ENCODE data around the gene SLC4A4. TPM values are rescaled to one million over a fixed set of nuclear protein-coding genes. Genes with fewer than 3 reads are reported as not detected.
"Not testable (repeated sequence)": the region's sequence is repeated elsewhere in the genome, so short reads cannot be mapped to it uniquely, and the experiment has no call there.

The SLC4A4 gene
- total and polyA plus RNA-seq, 2 donors (not counting 1 experiment from before 2014, with no cell fraction given) = 12.2 to 33.4 TPM

DNA sequence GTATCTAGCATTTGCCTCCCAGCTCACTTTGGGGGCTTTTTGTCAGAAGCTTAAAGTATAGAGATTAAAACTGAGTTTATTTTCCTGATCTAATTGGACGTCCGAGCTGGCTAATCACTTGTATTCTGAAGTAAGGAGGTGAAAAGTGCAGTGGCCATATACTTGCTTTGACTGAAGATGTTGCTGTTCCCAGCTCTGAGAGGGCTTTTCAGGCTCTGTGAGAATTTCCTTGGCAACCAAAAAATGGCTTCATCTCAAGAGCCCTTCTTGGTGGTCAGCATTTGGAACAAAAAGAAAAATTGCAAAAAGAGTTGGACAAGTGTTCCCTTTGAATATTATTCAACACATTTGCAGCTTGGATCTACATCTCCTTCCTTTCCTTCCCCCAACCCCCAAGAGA, 67.0 kb downstream of the SLC4A4 start:
- Histone ChIP-seq H3K27me3 (ENCODE audit: control insufficient read depth, insufficient read depth, low read length) (no peaks in the 10 kb centered on the region), H2AFZ (ENCODE audit: low read length) (no peak overlapping the region), H3K9ac (ENCODE audit: insufficient read depth, low read length) (no peak overlapping the region), H4K20me1 (ENCODE audit: control insufficient read depth, extremely low read depth, insufficient read depth, low read length) (no peaks in the 10 kb centered on the region), H3K36me3 (ENCODE audit: control insufficient read depth, insufficient read depth, low read length) (no peaks in the 10 kb centered on the region), H3K4me1 (ENCODE audit: control insufficient read depth, extremely low read depth, insufficient read depth, low read length) (peaks cover 2% of the 10 kb centered on the region), H3K79me2 (ENCODE audit: control insufficient read depth, insufficient read depth, low read length) (no peaks in the 10 kb centered on the region), H3K9me3 (ENCODE audit: control insufficient read depth, insufficient read depth, low read depth, low read length) (no peaks in the 10 kb centered on the region), H3K4me3 (replicated peaks in 1 of 4; ENCODE audit: control extremely low read depth in 1 of 4, insufficient read depth in 1 of 4, low read depth in 3 of 4, low read length in 4 of 4) (no peak overlapping the region), H3K27ac (ENCODE audit: insufficient read depth, low read length) (no peak overlapping the region), H3K4me2 (ENCODE audit: extremely low read depth, insufficient read depth, low read length) (no peak overlapping the region)
- TF ChIP-seq, protein P1, sequence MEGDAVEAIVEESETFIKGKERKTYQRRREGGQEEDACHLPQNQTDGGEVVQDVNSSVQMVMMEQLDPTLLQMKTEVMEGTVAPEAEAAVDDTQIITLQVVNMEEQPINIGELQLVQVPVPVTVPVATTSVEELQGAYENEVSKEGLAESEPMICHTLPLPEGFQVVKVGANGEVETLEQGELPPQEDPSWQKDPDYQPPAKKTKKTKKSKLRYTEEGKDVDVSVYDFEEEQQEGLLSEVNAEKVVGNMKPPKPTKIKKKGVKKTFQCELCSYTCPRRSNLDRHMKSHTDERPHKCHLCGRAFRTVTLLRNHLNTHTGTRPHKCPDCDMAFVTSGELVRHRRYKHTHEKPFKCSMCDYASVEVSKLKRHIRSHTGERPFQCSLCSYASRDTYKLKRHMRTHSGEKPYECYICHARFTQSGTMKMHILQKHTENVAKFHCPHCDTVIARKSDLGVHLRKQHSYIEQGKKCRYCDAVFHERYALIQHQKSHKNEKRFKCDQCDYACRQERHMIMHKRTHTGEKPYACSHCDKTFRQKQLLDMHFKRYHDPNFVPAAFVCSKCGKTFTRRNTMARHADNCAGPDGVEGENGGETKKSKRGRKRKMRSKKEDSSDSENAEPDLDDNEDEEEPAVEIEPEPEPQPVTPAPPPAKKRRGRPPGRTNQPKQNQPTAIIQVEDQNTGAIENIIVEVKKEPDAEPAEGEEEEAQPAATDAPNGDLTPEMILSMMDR (conservative IDR thresholded peaks at IDR 0.05 in 1 of 2, IDR thresholded peaks at IDR 0.05 in 1 of 2; ENCODE audit: low read depth in 1 of 2, low read length in 2 of 2) = no peak
- no peak for TF ChIP-seq EZH2 (IDR thresholded peaks at IDR 0.05; ENCODE audit: low read length, missing control alignments)
- no peak for DNase-seq (ENCODE audit: low read depth in 2 of 2)

DNA sequence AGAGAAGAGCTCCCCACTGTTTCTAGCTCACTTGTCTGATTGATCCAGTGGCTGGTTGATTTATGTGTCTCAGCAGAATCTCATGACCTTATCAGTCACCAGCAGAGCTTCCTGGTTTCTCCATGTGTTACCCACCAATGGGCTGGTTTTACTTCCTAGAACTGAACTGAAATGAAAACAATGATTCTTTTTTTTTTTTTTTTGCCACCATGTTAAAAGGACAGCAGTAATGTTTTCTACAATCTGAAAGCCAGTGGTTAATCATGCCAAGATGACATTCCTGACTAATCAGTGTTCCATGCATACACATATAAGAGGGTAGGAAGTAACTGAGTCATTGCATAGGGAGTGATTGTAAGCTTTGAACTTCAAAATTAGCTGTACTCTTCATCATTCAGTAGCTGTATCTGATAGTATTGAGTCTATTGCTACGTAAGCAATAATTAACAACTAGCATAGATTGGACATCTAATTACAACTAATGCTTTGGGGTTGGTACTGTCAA, 67.7 kb downstream of the SLC4A4 start:
- Histone ChIP-seq H4K20me1 (ENCODE audit: control insufficient read depth, extremely low read depth, insufficient read depth, low read length) (no peaks in the 10 kb centered on the region), H3K36me3 (ENCODE audit: control insufficient read depth, insufficient read depth, low read length) (no peaks in the 10 kb centered on the region), H3K4me1 (ENCODE audit: control insufficient read depth, extremely low read depth, insufficient read depth, low read length) (peaks cover 2% of the 10 kb centered on the region), H3K79me2 (ENCODE audit: control insufficient read depth, insufficient read depth, low read length) (no peaks in the 10 kb centered on the region), H3K4me2 (ENCODE audit: extremely low read depth, insufficient read depth, low read length) (no peak overlapping the region), H3K27ac (ENCODE audit: insufficient read depth, low read length) (no peak overlapping the region), H3K9ac (ENCODE audit: insufficient read depth, low read length) (no peak overlapping the region), H2AFZ (ENCODE audit: low read length) (no peak overlapping the region), H3K27me3 (ENCODE audit: control insufficient read depth, insufficient read depth, low read length) (no peaks in the 10 kb centered on the region), H3K4me3 (replicated peaks in 1 of 4; ENCODE audit: control extremely low read depth in 1 of 4, insufficient read depth in 1 of 4, low read depth in 3 of 4, low read length in 4 of 4) (no peak overlapping the region), H3K9me3 (ENCODE audit: control insufficient read depth, insufficient read depth, low read depth, low read length) (no peaks in the 10 kb centered on the region)
- DNase-seq (ENCODE audit: low read depth in 2 of 2) = peak; percentile 33 to 81
- TF ChIP-seq, protein P1 (conservative IDR thresholded peaks at IDR 0.05 in 1 of 2, IDR thresholded peaks at IDR 0.05 in 1 of 2; ENCODE audit: low read depth in 1 of 2, low read length in 2 of 2) = no peak
- TF ChIP-seq EZH2 (IDR thresholded peaks at IDR 0.05; ENCODE audit: low read length, missing control alignments) = no peak

DNA sequence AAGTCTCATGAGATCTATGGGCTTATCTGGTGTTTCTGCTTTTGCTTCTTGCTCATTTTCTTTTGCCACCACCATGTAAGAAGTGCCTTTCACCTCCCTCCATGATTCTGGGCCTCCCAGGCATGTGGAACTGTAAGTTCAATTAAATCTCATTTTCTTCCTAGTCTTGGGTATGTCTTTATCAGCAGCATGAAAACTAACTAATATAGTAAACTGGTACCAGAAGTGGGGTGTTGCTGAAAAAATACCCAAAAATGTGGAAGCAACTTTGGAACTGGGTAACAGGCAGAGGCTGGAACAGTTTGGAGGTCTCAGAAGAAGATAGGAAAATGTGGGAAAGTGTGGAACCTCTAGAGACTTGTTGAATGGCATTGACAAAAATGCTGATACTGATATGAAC, 70.1 kb downstream of the SLC4A4 start:
- H3K79me2 ChIP-seq (ENCODE audit: control insufficient read depth, insufficient read depth, low read length); H3K36me3 ChIP-seq (ENCODE audit: control insufficient read depth, insufficient read depth, low read length); H3K4me3 ChIP-seq (replicated peaks in 1 of 4; ENCODE audit: control extremely low read depth in 1 of 4, insufficient read depth in 1 of 4, low read depth in 3 of 4, low read length in 4 of 4); H3K27me3 ChIP-seq (ENCODE audit: control insufficient read depth, insufficient read depth, low read length); H4K20me1 ChIP-seq (ENCODE audit: control insufficient read depth, extremely low read depth, insufficient read depth, low read length); H3K4me2 ChIP-seq (ENCODE audit: extremely low read depth, insufficient read depth, low read length); H2AFZ ChIP-seq (ENCODE audit: low read length); H3K27ac ChIP-seq (ENCODE audit: insufficient read depth, low read length); H3K4me1 ChIP-seq (ENCODE audit: control insufficient read depth, extremely low read depth, insufficient read depth, low read length); DNase-seq (ENCODE audit: low read depth in 2 of 2); H3K9me3 ChIP-seq (ENCODE audit: control insufficient read depth, insufficient read depth, low read depth, low read length); H3K9ac ChIP-seq (ENCODE audit: insufficient read depth, low read length): not testable (repeated sequence)

Data from fibroblast of lung (primary cell).